ENCODE measurements around the gene C19orf44. TPM values are rescaled to one million over a fixed set of nuclear protein-coding genes. Genes with fewer than 3 reads are reported as not detected.
"Not testable (repeated sequence)": the region's sequence is repeated elsewhere in the genome, so short reads cannot be mapped to it uniquely, and the experiment has no call there.

The C19orf44 gene
- total and polyA plus RNA-seq, 2 experiments from 2014 or later = 2.5 to 5.9 TPM

DNA sequence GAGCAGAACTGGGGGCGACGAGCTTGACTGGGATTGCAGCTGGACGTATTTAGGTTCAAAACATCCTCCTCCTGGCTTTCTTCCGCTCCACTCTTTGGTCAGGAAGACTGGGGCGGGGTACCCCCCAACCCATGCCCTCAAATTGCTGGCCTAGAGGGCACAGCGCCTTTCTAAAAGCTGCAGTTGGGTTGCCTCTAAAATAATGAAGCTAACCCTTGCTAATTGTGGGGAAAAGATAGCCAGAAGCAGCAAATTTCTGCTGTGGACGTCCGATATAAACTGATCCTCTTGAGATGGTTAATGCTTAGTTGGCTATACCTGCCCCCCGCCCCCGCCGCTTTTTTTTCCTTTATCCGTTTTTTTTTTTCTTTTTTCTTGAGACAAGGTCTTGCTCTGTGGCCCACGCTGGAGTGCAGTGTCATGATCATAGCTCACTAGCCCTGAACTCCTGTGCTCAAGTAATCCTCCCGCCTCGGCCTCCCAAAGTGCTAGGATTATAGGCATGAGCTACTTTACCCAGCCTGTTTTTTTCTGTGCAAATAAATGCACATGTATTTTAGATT lies 46.8 kb downstream of the C19orf44 start:
- Mint-ChIP-seq H3K27ac (peak overlapping the region; percentile 95), H3K36me3 (ENCODE audit: low read depth) (peaks cover 36% of the 10 kb centered on the region), H3K4me1 (peaks cover 20% of the 10 kb centered on the region), H3K27me3 (ENCODE audit: insufficient read depth, low read depth, poor library complexity) (peaks cover 13% of the 10 kb centered on the region), H3K4me3 (peak overlapping the region; percentile 97), H3K9me3 (no peaks in the 10 kb centered on the region)
- Histone ChIP-seq H3F3A (replicated peaks; ENCODE audit: low read depth) (0 out of 2 replicates have a peak, but pooled peaks cover 16% of the 10 kb centered on the region), H3K4me3 (peak overlapping the region; percentile 100), H3K4me2 (peak overlapping the region; percentile 98), H3K9me2 (ENCODE audit: insufficient read depth) (no peaks in the 10 kb centered on the region), H2AFZ (peak overlapping the region; percentile 91), H4K20me1 (replicated peaks; ENCODE audit: insufficient read depth) (peaks cover 30% of the 10 kb centered on the region), H3K27ac (ENCODE audit: low read depth) (peak overlapping the region; percentile 67), H3K79me2 (replicated peaks; ENCODE audit: insufficient read depth) (peaks cover 62% of the 10 kb centered on the region), H3K36me3 (ENCODE audit: insufficient read depth) (0 out of 2 replicates have a peak, but pooled peaks cover 5% of the 10 kb centered on the region), H3K4me1 (ENCODE audit: insufficient read depth) (peaks cover 11% of the 10 kb centered on the region), H3K27me3 (ENCODE audit: insufficient read depth) (no peaks in the 10 kb centered on the region)
- DNase-seq (ENCODE audit: low spot score) (no peak), ATAC-seq (no peak; the same call in 1 of the 3 replicates)
- TF ChIP-seq ZNF331 (CRISPR knock-in tag; IDR thresholded peaks at IDR 0.05; ENCODE audit: low read depth) = no peak
- no peak for TF ChIP-seq CREB1 (CRISPR knock-in tag; IDR thresholded peaks at IDR 0.05; ENCODE audit: low read depth)
- TF ChIP-seq ZNF114 (CRISPR knock-in tag; IDR thresholded peaks at IDR 0.05) = no peak
- TF ChIP-seq STAT1 (IDR thresholded peaks at IDR 0.05; ENCODE audit: unreplicated experiment) = no peak
- no peak for TF ChIP-seq CTCF (conservative IDR thresholded peaks at IDR 0.05; ENCODE audit: low read depth in 2 of 2)
- TF ChIP-seq JUNB (IDR thresholded peaks at IDR 0.05; ENCODE audit: unreplicated experiment) = no peak
- TF ChIP-seq EZH2phosphoT487 (IDR thresholded peaks at IDR 0.05; ENCODE audit: unreplicated experiment) = no peak
- TF ChIP-seq, protein P1, sequence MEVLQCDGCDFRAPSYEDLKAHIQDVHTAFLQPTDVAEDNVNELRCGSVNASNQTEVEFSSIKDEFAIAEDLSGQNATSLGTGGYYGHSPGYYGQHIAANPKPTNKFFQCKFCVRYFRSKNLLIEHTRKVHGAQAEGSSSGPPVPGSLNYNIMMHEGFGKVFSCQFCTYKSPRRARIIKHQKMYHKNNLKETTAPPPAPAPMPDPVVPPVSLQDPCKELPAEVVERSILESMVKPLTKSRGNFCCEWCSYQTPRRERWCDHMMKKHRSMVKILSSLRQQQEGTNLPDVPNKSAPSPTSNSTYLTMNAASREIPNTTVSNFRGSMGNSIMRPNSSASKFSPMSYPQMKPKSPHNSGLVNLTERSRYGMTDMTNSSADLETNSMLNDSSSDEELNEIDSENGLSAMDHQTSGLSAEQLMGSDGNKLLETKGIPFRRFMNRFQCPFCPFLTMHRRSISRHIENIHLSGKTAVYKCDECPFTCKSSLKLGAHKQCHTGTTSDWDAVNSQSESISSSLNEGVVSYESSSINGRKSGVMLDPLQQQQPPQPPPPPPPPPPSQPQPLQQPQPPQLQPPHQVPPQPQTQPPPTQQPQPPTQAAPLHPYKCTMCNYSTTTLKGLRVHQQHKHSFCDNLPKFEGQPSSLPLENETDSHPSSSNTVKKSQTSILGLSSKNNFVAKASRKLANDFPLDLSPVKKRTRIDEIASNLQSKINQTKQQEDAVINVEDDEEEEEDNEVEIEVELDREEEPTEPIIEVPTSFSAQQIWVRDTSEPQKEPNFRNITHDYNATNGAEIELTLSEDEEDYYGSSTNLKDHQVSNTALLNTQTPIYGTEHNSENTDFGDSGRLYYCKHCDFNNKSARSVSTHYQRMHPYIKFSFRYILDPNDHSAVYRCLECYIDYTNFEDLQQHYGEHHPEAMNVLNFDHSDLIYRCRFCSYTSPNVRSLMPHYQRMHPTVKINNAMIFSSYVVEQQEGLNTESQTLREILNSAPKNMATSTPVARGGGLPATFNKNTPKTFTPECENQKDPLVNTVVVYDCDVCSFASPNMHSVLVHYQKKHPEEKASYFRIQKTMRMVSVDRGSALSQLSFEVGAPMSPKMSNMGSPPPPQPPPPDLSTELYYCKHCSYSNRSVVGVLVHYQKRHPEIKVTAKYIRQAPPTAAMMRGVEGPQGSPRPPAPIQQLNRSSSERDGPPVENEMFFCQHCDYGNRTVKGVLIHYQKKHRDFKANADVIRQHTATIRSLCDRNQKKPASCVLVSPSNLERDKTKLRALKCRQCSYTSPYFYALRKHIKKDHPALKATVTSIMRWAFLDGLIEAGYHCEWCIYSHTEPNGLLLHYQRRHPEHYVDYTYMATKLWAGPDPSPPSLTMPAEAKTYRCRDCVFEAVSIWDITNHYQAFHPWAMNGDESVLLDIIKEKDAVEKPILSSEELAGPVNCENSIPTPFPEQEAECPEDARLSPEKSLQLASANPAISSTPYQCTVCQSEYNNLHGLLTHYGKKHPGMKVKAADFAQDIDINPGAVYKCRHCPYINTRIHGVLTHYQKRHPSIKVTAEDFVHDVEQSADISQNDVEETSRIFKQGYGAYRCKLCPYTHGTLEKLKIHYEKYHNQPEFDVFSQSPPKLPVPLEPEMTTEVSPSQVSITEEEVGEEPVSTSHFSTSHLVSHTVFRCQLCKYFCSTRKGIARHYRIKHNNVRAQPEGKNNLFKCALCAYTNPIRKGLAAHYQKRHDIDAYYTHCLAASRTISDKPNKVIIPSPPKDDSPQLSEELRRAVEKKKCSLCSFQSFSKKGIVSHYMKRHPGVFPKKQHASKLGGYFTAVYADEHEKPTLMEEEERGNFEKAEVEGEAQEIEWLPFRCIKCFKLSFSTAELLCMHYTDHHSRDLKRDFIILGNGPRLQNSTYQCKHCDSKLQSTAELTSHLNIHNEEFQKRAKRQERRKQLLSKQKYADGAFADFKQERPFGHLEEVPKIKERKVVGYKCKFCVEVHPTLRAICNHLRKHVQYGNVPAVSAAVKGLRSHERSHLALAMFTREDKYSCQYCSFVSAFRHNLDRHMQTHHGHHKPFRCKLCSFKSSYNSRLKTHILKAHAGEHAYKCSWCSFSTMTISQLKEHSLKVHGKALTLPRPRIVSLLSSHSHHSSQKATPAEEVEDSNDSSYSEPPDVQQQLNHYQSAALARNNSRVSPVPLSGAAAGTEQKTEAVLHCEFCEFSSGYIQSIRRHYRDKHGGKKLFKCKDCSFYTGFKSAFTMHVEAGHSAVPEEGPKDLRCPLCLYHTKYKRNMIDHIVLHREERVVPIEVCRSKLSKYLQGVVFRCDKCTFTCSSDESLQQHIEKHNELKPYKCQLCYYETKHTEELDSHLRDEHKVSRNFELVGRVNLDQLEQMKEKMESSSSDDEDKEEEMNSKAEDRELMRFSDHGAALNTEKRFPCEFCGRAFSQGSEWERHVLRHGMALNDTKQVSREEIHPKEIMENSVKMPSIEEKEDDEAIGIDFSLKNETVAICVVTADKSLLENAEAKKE (CRISPR knock-in tag; IDR thresholded peaks at IDR 0.05) = no peak
- no peak for TF ChIP-seq POLR2AphosphoS5 (IDR thresholded peaks at IDR 0.05; ENCODE audit: low read depth)
- TF ChIP-seq NANOG (IDR thresholded peaks at IDR 0.05; ENCODE audit: borderline replicate concordance) = no peak

- H3K79me2 ChIP-seq (replicated peaks; ENCODE audit: insufficient read depth) = peaks cover 54% of the 10 kb centered on the region
Measured at GRCh38 chr19:16543734-16544133, 47.5 kb downstream of the C19orf44 start.

More at GRCh38 chr19:16543734-16544133, 47.5 kb downstream of the C19orf44 start:
- H2AFZ ChIP-seq; H3K27ac ChIP-seq (ENCODE audit: low read depth); H3K4me3 ChIP-seq; H3K27me3 ChIP-seq (ENCODE audit: insufficient read depth); DNase-seq (ENCODE audit: low spot score); H3K9me3 Mint-ChIP-seq; H3K9me2 ChIP-seq (ENCODE audit: insufficient read depth); H3K36me3 ChIP-seq (ENCODE audit: insufficient read depth); ATAC-seq: not testable (repeated sequence)
- H3K4me3 Mint-ChIP-seq = peak overlapping the region; percentile 97
- H3K27ac Mint-ChIP-seq = peak overlapping the region; percentile 95; the same call in 1 of the 2 replicates
- Histone ChIP-seq H3K4me2 (peak overlapping the region; percentile 98), H3F3A (replicated peaks; ENCODE audit: low read depth) (0 out of 2 replicates have a peak, but pooled peaks cover 16% of the 10 kb centered on the region), H3K4me1 (ENCODE audit: insufficient read depth) (peaks cover 11% of the 10 kb centered on the region), H4K20me1 (replicated peaks; ENCODE audit: insufficient read depth) (peaks cover 26% of the 10 kb centered on the region)
- peaks cover 20% of the 10 kb centered on the region for H3K4me1 Mint-ChIP-seq
- peaks cover 30% of the 10 kb centered on the region for H3K36me3 Mint-ChIP-seq (ENCODE audit: low read depth)
- peaks cover 13% of the 10 kb centered on the region for H3K27me3 Mint-ChIP-seq (ENCODE audit: insufficient read depth, low read depth, poor library complexity)
